KBM-7 (cell line): ENCODE results near the gene LRRC37B.
A peak's percentile ranks its signal among the peaks of the same experiment; 100 is the strongest.
"Not testable (repeated sequence)": the region's sequence is repeated elsewhere in the genome, so short reads cannot be mapped to it uniquely, and the experiment has no call there.

Source experiments
- DNase-seq: peaks from one replicate; pipeline ENCODE4 v3.0.0-alpha.2; 2015
- in situ Hi-C: fragments of 300-500 bp; cut with MboI; formaldehyde crosslinking; loops from 2 replicates; pipeline ENCODE4 v1.14.3; 2020; ENCODE audit warnings: low sequenced_read_pairs, low pct_unique_long_range_greater_than_20kb, mixed read lengths

Gene LRRC37B

GRCh38 chr17:32006957-32007462 lies at the start of gene LRRC37B:
LRRC37B (plus strand) TSS chr17:32007383; CDS start chr17:32021393, 14,010 bp downstream.
- in situ Hi-C loops: no loop called here
- DNase-seq: peak; percentile 96

- DNase-seq, in situ Hi-C loops: not testable (repeated sequence)
Measured at GRCh38 chr17:31964131-31964530, 43.1 kb upstream of the LRRC37B start.

- DNase-seq: no peak
- in situ Hi-C loops: no loop called here
Measured at GRCh38 chr17:31967648-31968047, 39.5 kb upstream of the LRRC37B start.

- DNase-seq, in situ Hi-C loops: not testable (repeated sequence)
Measured at GRCh38 chr17:31970416-31970815, 36.8 kb upstream of the LRRC37B start.

GRCh38 chr17:31974269-31975071 lies 32.7 kb upstream of the LRRC37B start:
- in situ Hi-C loops, DNase-seq: not testable (repeated sequence)

GRCh38 chr17:31975391-31975790 lies 31.8 kb upstream of the LRRC37B start:
- DNase-seq, in situ Hi-C loops: not testable (repeated sequence)

GRCh38 chr17:31991821-31992220 lies 15.4 kb upstream of the LRRC37B start:
- DNase-seq, in situ Hi-C loops: not testable (repeated sequence)

- in situ Hi-C loops: no loop called here
- no peak for DNase-seq
Measured at GRCh38 chr17:31997005-31997404, 10.2 kb upstream of the LRRC37B start.

GRCh38 chr17:32007463-32008298 lies 498 bp downstream of the LRRC37B start:
- DNase-seq: peak; percentile 61
- in situ Hi-C loops: no loop called here

GRCh38 chr17:32009262-32009542 lies 2.0 kb downstream of the LRRC37B start:
- in situ Hi-C loops: no loop called here
- DNase-seq: no peak

GRCh38 chr17:32010114-32010513 lies 2.9 kb downstream of the LRRC37B start:
- in situ Hi-C loops: no loop called here
- no peak for DNase-seq

GRCh38 chr17:32015245-32016013 lies 8.2 kb downstream of the LRRC37B start:
- DNase-seq: no peak
- in situ Hi-C loops: no loop called here

GRCh38 chr17:32016231-32016630 lies 9.0 kb downstream of the LRRC37B start:
- DNase-seq: peak; percentile 33
- in situ Hi-C loops: no loop called here

- in situ Hi-C loops: no loop called here
- no peak for DNase-seq
Measured at GRCh38 chr17:32019228-32019627, 12.0 kb downstream of the LRRC37B start.

GRCh38 chr17:32020943-32021614 lies 13.9 kb downstream of the LRRC37B start:
- no peak for DNase-seq
- in situ Hi-C loops: no loop called here

GRCh38 chr17:32021615-32021955 lies 14.4 kb downstream of the LRRC37B start:
- in situ Hi-C loops: no loop called here
- DNase-seq: no peak

- in situ Hi-C loops, DNase-seq: not testable (repeated sequence)
Measured at GRCh38 chr17:32022554-32022953, 15.4 kb downstream of the LRRC37B start.

GRCh38 chr17:32027271-32027670 lies 20.1 kb downstream of the LRRC37B start:
- DNase-seq, in situ Hi-C loops: not testable (repeated sequence)

GRCh38 chr17:32033223-32033622 lies 26.0 kb downstream of the LRRC37B start:
- in situ Hi-C loops: no loop called here
- DNase-seq: no peak
